Inflammatory macrophage treated with lipopolysaccharide for 1 hour (primary cell): ENCODE measurements around the gene CATSPER3.
A peak's percentile ranks its signal among the peaks of the same experiment; 100 is the strongest.

Source experiments
- DNase-seq, 2 donors: peaks; one replicate each; pipeline ENCODE4 v3.0.0-alpha.2; 2020 to 2022

Gene CATSPER3

DNA sequence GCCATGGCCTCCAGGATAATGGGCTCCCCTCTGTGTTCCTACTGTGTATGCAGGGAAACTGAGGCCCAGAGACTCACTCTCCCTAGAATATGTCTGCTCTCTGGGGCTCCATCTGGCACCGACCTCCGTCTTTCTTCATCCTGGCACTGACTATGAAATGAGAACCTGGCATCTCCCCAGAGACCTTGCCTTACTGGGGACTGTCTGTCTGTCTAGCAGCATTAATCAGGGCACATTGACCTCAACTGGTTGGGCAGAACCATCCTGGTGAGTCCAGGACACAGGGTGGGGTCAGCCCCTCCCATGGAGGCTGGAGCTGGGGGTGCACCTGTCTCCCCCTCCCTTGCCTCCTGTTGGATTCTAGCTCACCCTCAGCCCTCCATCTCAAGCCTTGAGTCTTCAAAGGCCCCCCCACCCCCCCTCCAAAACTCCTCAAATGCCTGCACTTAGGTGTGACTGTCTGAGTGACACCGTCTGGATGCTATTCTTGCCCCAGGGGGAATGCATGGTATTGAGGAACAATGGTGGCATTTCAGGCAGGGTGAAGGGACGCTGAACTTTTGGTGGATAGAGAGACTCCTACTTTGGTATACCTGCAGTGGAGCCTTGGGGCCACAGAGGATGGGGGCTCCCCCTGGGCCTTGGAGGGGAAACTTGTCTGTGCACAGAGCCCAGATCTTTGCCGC, 79.1 kb downstream of the CATSPER3 start:
- DNase-seq = no peak

DNA sequence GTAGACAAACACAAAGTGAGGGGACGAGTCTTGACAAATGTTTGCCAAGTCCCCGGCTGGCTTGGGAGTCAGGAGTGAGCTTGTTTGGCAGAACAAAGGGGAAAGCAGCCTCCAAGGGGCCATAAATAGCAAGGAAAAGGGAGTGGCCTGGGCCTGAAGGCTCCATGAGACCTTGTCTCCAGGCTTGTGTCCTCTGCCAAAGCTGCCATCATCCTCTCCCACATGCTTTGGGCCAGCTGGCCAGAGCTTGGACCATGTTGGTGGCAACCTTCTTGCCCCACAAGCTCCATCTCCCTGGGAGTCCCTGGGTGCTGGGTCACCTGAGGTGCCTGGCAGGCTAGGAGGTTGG, 79.6 kb downstream of the CATSPER3 start:
- DNase-seq = no peak

DNA sequence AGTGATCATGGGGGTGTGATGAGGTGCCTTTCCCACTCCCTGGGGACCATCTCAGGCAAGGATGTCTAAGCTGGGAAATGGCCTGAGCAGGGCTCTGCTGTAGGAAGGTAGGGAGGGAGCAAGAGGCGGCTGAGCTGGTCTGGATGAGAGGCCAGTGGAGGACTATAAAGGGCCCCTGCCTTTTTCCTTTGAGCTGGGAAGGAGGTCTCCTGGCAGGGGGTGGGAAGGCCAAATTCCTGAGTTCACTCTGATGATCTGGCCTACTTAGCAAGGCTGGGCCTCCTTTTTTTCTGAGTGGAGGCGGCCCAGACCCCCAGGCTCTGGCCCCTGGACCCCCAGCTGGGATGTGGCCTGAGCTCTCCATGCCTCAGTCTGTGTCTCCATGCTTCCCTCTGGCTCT, 80.6 kb downstream of the CATSPER3 start:
- DNase-seq = no peak

DNA sequence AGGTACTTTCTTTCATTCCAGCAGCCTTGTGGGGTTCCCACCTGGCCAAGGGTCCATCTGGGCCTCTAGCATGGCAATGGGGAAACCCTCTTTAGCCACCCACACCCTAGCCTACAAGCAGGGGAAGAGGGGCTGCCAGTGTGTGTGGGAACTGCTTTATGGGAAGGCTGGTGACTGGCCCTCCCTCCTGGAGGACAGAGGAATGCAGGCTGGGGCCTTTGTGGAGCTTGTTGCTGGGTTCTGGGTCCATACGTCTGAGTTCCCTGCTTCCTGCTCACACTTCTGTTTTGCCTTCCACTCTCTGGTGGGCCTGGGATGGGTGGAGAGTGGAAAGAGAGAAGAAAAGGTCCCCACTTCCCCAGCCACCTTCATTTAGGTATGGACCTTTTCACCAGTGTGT, 81.2 kb downstream of the CATSPER3 start:
- DNase-seq = no peak

DNA sequence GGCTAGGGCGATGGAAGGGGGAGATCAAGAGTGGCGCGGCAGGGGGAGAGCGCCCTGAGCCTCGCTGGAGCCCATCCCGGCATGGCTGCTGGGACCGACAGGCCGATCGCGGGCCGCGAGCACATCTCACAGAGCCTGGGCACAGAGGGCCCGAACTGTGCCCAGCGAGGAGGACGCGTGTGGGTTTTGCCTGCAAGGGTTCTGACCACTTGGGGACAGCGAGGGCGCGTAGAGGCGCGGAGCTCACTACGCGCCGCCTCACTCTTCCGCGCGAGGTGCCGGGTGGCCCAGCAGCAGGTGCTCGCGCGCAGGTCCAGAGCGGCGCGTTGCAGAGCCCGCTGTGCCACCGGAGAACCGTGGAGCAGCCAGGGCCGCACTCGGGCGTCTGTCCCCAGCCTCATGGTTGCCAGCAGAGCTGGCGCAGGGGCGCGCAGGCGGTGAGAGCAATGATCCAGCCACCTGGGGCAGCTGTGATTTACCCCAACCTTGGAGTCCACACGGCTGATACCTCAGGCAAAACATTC, 82.6 kb downstream of the CATSPER3 start:
- DNase-seq = no peak

DNA sequence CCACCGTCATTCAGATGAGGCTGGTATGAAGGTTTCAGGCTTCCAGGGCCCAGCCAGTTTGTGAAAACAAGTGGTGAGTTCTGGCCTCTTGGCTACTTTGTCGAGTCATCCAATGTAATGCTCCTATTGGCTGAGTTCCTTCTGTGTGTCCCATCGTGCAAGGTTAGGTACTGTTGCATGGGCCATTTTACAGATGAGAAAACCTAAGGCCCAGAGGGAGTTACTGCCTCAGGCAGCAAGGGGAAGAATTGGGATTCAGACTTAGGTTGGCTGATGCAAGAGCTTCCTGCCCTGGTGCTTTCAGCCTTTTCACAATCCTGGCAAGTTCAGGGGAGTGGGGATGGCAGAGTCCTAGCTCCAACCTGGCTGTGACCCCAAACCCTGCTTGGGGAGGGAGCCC, 83.7 kb downstream of the CATSPER3 start:
- peak in 1 of 2 donors; percentile 36 for DNase-seq

DNA sequence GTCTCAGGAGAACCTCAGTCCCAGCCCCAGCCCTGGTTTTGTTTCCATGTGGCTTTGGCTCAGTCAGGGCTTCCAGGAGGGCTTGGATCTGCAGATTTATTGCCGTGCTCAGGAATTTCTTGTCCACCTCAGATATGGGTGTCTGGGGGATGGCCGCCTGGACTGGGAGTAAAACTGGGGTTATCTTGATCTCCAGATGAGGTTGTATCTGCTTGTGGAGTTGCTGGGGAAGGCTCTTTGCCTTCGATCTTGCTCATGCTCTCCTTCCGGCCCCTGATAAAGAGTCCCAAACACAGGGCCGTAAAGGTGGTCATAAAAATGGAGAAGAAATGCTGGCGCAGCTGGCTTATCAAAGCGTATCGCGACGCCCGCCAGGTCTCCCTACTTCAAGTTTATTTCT, 84.2 kb downstream of the CATSPER3 start:
- DNase-seq = no peak

DNA sequence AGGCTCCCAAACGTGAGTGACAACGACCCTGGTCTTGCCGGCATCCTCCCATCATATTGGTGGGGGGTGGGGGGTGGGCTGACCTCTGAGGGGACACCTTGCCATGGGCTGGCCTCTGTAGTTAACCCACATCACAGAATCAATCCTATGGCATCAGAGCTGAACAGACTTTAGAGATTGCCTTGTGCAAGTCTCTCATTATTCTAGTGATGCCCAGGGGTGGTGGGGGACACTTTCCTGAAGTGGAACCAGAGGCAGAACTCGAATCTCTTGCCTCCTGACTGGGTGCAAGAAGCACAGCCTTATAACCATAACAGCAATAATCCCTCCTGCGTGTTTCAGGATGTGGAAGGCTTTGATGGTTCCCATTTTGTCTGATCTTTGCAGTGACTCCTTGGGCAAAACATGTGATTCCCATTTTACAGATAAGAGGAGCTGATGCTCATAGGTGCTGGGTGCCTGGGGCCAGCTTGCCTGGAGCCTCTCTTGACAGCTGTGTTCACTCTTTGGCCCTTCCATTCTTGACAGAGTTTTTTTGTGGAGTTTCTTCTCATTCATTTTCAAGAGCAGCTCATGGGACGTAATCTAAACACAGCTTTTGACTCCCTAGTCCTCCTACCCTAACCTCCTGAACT, 84.9 kb downstream of the CATSPER3 start:
- DNase-seq = no peak

DNA sequence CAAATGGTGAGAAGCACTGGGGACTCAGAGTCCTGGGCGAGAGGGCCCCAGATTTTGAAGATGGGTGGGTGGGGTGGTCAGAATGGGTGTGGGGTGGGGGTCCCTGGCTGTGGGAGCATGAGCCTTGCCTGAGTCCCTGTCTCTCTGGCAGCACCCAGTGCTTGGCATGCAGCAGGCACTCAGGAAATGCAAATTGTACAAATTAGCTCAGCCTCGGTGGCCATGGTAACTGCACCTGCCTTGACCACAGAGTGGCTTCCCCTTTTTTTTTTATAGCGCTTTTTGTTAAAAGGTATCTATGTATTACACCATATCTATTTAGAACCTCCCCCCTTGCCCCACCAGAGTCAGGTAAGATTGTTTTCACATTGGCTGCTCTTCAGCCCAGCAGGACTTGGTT, 85.6 kb downstream of the CATSPER3 start:
- DNase-seq = no peak

DNA sequence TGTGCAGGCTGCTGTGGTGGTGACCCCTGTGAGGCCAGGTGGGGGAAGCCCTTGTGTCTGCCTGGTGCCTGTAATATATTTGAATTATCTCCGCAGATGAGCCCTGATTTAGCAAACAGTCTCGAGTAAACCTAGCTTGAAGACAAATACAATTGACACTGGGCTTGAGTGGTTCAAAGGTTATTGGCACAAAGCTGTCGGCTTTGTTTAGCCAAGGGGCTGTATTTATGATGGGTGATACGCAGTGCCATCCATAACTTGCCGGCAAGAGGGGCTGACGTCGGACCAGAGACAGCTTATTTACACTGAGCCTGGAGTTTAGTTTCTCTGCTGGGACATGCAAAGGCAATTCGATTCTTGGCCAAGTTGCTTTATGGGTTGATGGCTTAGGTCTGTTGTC, 86.3 kb downstream of the CATSPER3 start:
- DNase-seq = no peak

DNA sequence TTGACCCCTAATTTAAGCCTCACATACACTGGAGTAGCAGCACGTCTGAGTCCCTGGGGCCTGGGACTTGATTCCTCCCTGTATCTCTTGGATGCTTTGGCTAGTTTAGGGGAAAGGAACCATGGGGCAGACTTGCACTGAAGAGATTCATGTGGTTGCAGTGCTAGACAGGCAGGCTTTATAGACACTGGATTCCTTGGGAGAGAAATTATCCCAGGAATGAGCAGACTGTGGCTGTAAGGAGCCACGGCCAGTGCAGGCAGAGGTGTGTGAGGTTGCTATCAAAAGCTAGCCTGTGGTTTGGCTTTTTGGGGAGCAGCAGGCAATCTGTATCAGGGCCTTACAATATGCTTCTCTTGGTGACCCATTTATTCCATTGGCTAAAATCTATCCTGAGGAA, 86.8 kb downstream of the CATSPER3 start:
- DNase-seq = no peak

DNA sequence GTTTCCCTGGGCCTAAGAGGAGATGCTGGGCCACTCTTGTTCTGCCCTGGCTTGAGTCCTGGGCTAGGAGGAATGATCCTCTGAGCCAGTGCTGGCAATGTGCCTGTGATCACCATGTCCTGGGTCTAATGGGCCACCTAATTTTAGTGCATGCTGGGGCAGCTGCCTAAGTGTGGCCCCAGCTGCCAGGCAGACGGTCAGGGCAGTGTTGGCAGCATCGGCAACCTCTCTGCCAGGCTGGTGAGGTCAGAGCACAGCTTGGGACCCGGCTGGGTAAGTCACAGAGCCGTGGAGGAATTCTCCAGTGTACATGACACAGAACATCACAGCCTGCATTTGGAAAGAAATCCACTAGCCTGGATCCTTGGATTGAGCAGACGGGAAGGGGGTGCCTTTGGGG, 87.7 kb downstream of the CATSPER3 start:
- DNase-seq = no peak

DNA sequence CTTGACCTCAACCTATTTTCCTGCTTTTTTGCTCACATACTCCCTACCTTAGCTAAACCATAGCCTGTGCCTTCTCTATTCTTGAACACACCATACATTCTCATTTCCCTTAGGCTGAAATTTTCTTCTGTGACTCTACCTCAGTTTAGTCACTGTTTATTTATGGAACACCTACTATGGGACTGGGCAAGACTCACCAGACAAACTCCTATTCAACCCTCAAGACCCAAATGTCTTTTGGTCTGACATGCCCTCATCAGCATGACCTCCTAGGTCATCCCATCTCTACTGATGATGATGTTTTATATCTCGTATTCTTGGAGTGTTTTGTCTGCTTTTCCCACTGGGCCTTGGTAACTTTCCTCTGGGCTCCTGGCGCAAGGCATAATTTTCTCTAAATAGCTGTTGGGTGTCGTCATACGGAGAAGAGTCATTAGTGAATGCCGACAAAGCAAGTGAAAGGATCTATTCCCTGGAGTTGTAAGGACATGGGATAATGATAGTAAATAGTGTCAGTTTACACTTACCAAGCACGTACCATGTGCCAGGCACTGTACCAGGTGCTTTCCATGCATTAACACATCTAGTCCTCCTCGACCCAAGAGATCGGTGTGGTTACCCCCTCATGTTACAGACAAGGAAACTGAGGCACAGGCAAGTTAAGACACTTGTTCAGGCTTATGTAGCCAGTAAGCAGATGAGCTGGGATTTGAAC, 88.8 kb downstream of the CATSPER3 start:
- DNase-seq = no peak

DNA sequence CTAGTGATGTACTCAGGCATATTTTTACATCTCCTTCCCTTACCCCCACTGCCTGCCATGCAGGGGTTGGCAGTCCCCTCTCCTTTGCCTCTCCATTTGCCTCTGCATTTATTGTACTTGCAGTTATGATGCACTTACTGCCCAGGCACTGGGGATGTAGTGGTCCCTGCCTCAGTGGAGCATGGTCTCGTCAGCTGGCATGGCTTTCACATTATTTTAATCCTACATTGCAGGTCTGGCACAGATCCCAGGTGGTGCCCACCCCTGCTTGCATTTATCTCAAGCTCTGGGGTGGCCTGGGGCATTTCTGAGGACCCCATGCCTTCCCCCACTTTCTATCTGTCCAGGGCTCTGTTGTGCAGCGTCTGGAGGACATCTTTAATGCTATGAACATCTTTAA, 89.5 kb downstream of the CATSPER3 start:
- DNase-seq = no peak

DNA sequence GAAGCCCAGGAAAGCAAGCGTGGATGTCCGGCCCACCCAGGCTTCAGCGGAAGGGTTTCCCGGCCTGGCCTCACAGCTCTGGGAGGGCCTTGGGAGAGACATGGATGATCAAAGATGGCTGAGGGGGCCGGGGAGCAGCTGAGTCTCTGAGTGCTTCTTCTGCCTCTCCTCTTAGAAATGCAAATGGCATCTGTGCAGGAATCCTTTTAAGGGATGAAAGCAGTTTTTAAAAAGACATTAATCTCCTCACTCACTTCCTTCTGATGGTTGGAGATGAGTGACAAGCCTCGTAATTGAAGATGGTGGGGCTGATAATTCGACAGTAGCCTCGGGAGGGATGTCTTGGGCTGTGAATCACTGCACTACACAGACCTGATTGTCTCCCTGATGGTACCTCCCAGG, 90.6 kb downstream of the CATSPER3 start:
- DNase-seq = no peak

DNA sequence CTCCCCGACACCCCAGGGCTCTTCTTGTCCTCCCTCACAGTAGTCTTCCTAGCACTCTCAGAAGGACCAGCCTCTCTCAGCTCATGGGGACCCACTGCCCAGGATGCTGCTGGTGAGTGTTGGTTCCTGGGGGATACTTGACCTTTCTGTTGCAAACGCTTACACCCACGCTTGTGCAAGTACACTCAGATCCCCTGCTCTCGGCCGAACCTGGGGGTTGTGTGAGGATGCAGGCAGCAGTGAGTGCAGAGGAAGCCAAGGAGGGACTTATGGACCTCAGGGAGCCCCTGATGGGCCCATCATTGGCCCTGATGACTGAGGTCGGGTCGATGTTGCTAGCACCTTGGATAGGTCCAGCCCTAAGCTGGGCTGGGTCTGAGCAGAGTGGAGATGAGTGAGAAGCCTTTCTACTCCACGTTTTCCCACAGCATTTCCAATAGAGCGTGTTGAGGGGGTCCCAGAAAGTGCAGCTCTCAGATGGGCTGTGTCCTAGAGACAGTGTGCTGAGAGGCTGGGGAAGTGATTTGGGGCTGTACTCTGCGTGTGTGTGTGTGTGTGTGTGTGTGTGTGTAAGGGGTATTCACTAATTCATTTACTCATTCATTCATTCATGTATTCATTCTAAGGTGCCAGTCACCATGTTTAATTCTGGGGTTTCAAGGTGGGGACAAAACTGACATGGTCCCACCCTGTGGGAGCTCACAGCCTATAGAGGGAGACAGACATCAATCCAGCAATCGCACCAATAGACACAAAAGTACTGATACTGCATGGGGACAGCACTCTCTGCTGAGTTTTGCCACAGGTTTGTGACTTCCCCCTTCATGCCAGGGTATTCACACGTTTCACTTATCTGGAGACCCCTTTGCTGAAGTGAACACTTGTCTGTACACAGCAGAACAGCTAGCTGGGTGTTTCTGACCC, 91.6 kb downstream of the CATSPER3 start:
- no peak for DNase-seq

DNA sequence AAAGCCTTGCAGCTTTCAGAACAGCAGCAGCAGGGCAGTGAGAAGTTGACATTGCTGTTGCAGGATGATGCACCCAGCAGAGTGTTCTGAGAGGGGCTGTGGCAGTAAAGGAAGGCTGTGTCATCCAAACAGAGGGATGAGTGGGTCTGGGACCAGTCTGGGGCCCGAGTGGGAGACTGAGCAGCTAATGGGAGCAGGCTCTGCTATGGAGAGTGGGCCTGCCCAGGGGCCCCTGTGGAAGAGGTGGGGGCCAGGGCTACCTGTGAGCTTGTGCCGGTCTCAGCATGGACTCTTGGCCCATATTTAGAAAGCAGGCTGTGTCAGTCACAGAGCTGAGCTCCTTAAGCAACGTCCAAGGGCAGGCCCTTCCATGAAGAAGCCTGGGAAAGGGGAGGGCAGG, 92.3 kb downstream of the CATSPER3 start:
- DNase-seq = no peak

DNA sequence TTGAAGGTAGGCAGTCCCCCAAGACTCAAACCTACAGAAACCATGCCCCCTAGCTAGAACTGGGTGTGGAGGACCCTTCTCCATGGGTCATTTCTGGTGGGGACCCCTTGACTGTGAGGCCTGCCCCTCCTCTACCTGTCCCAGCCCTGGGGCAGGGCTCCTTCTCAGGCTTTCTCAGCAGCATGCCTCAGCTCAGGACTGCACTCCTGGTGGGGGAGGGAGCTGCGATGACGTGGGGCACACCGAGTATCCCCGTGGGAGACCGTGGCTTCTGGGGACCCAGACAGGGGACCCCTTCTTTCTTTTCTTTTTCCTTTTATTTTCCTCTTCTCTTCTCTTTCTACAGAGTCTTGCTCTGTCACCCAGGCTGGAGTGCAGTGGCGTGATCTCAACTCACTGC, 93.3 kb downstream of the CATSPER3 start:
- DNase-seq = no peak
